Activated naive CD8-positive, alpha-beta T cell treated with anti-CD3 and anti-CD28 coated beads, Interleukin-2, amount 50 U/mL, for 16 hours (primary cell): ENCODE results near the gene VPS37D.
A peak's percentile ranks its signal among the peaks of the same experiment; 100 is the strongest.

Experiments used
- DNase-seq: peaks from one replicate; pipeline ENCODE4 v3.0.0-alpha.2; 2020; ENCODE audit warnings: low read depth, low spot score

VPS37D gene

GRCh38 chr7:73680501-73680900, 12.9 kb downstream of the VPS37D start:
- DNase-seq: no peak

GRCh38 chr7:73681031-73681430, 13.4 kb downstream of the VPS37D start:
- no peak for DNase-seq

GRCh38 chr7:73682745-73683055, 15.1 kb downstream of the VPS37D start:
- DNase-seq: no peak

GRCh38 chr7:73683056-73683787, 15.6 kb downstream of the VPS37D start, which contains the start of the genes BUD23 and DNAJC30:
TSS of gene BUD23 (plus strand) at chr7:73683597. CDS start at chr7:73683626, 29 bp downstream.
TSS of gene DNAJC30 (minus strand) at chr7:73683453. CDS start at chr7:73683423, 30 bp downstream.
- DNase-seq: peak; percentile 97

- DNase-seq: no peak
Measured at GRCh38 chr7:73683788-73684693, 16.4 kb downstream of the VPS37D start.

- no peak for DNase-seq
Measured at GRCh38 chr7:73685311-73685710, 17.7 kb downstream of the VPS37D start.

- no peak for DNase-seq
Measured at GRCh38 chr7:73688288-73688687, 20.7 kb downstream of the VPS37D start.

GRCh38 chr7:73690646-73691045, 23.0 kb downstream of the VPS37D start:
- DNase-seq: no peak

- no peak for DNase-seq
Measured at GRCh38 chr7:73696372-73696771, 28.7 kb downstream of the VPS37D start.

GRCh38 chr7:73698410-73698809, 30.8 kb downstream of the VPS37D start:
- no peak for DNase-seq

GRCh38 chr7:73699370-73700068, 31.9 kb downstream of the VPS37D start:
- no peak for DNase-seq

GRCh38 chr7:73700069-73700423, 32.4 kb downstream of the VPS37D start:
- DNase-seq: no peak

GRCh38 chr7:73700581-73701134, 33.0 kb downstream of the VPS37D start:
- DNase-seq: no peak

GRCh38 chr7:73701357-73701995, 33.8 kb downstream of the VPS37D start:
- no peak for DNase-seq

- no peak for DNase-seq
Measured at GRCh38 chr7:73702226-73702625, 34.6 kb downstream of the VPS37D start.

GRCh38 chr7:73702665-73703064, 35.0 kb downstream of the VPS37D start:
- DNase-seq: no peak

- no peak for DNase-seq
Measured at GRCh38 chr7:73703225-73703624, 35.6 kb downstream of the VPS37D start.

- DNase-seq: no peak
Measured at GRCh38 chr7:73703757-73704639, 36.4 kb downstream of the VPS37D start.

- DNase-seq: no peak
Measured at GRCh38 chr7:73704640-73705550, 37.3 kb downstream of the VPS37D start.
